Activated naive CD4-positive, alpha-beta T cell treated with anti-CD3 and anti-CD28 coated beads, Interleukin-2, amount 10 ng/mL, durations not matched to agents 7 days and 5 days (primary cell): Measurements from ENCODE around the gene TMEM158.

Experiments used
- CTCF ChIA-PET: fragments of 350-600 bp; sonication (Branson Sonifier 250); formaldehyde crosslinking; loops from one replicate; lab custom pipeline; 2021; ENCODE audit warnings: antibody characterized with exemption; lab: Charles Lee
- DNase-seq: peaks from one replicate; pipeline ENCODE4 v3.0.0-alpha.2; 2020
- H3K27ac Mint-ChIP-seq: one replicate; pipeline ENCODE4 v1.8.0; 2021; ENCODE audit warnings: mild to moderate bottlenecking, moderate library complexity, mixed read lengths
- H3K27me3 Mint-ChIP-seq: one replicate; pipeline ENCODE4 v1.8.0; 2021; ENCODE audit warnings: mild to moderate bottlenecking, mixed read lengths
- H3K36me3 Mint-ChIP-seq: one replicate; pipeline ENCODE4 v1.8.0; 2021; ENCODE audit warnings: mixed read lengths
- H3K4me1 Mint-ChIP-seq: one replicate; pipeline ENCODE4 v1.8.0; 2021; ENCODE audit warnings: mixed read lengths
- H3K4me3 Mint-ChIP-seq: one replicate; pipeline ENCODE4 v1.8.0; 2021; ENCODE audit warnings: mild to moderate bottlenecking, moderate library complexity, mixed read lengths
- H3K9me3 Mint-ChIP-seq: one replicate; pipeline ENCODE4 v1.8.0; 2021; ENCODE audit warnings: mixed read lengths

TMEM158 gene

GRCh38 chr3:45246241-45246640, 20.2 kb upstream of the TMEM158 start:
- Mint-ChIP-seq H3K27me3 (peaks cover under 1% of the 10 kb centered on the region), H3K9me3 (no peaks in the 10 kb centered on the region), H3K36me3 (no peaks in the 10 kb centered on the region), H3K4me1 (no peaks in the 10 kb centered on the region), H3K27ac (no peak overlapping the region), H3K4me3 (no peak overlapping the region)
- CTCF ChIA-PET: no interaction called here
- no peak for DNase-seq

GRCh38 chr3:45244356-45244755, 18.3 kb upstream of the TMEM158 start:
- CTCF ChIA-PET: no interaction called here
- H3K27me3 Mint-ChIP-seq: peaks cover 14% of the 10 kb centered on the region
- H3K4me3 Mint-ChIP-seq: no peak overlapping the region
- no peaks in the 10 kb centered on the region for H3K4me1 Mint-ChIP-seq
- no peak overlapping the region for H3K27ac Mint-ChIP-seq
- no peaks in the 10 kb centered on the region for H3K9me3 Mint-ChIP-seq
- no peaks in the 10 kb centered on the region for H3K36me3 Mint-ChIP-seq
- no peak for DNase-seq

GRCh38 chr3:45241206-45241605, 15.1 kb upstream of the TMEM158 start:
- CTCF ChIA-PET: no interaction called here
- Mint-ChIP-seq H3K27me3 (peaks cover 23% of the 10 kb centered on the region), H3K36me3 (no peaks in the 10 kb centered on the region)

GRCh38 chr3:45240292-45240691, 14.2 kb upstream of the TMEM158 start:
- Mint-ChIP-seq H3K27me3 (peaks cover 23% of the 10 kb centered on the region), H3K4me1 (no peaks in the 10 kb centered on the region), H3K27ac (no peak overlapping the region), H3K9me3 (peaks cover 9% of the 10 kb centered on the region), H3K4me3 (no peak overlapping the region), H3K36me3 (no peaks in the 10 kb centered on the region)
- no peak for DNase-seq
- CTCF ChIA-PET: no interaction called here

More at GRCh38 chr3:45241206-45241605, 15.1 kb upstream of the TMEM158 start:
- H3K4me3 Mint-ChIP-seq: no peak overlapping the region
- DNase-seq: no peak
- H3K9me3 Mint-ChIP-seq: peaks cover 2% of the 10 kb centered on the region
- no peaks in the 10 kb centered on the region for H3K4me1 Mint-ChIP-seq
- no peak overlapping the region for H3K27ac Mint-ChIP-seq

DNA sequence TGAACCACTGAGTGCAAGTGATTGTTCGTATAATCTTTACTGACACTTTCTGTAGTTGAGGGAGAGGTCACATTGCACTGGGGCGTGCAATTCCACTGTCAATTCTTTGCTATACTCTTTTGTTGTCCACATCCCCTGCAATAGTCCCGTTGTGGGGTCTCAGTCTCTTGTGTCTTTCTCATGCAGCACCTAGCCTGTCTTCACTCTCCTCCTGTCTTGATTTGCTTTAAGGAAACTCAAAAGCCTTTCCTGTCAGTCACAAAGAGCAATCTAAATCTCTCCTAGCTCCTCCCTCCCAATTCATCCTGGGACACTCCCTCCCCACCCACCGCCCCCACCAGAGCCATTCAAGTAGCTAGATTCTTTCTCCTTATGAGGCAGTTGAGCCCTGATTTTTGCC, 13.2 kb upstream of the TMEM158 start:
- peaks cover 28% of the 10 kb centered on the region for H3K27me3 Mint-ChIP-seq
- peaks cover 6% of the 10 kb centered on the region for H3K4me1 Mint-ChIP-seq
- peaks cover 10% of the 10 kb centered on the region for H3K9me3 Mint-ChIP-seq
- H3K36me3 Mint-ChIP-seq: no peaks in the 10 kb centered on the region
- CTCF ChIA-PET: no interaction called here
- no peak overlapping the region for H3K27ac Mint-ChIP-seq
- H3K4me3 Mint-ChIP-seq: no peak overlapping the region
- no peak for DNase-seq

- Mint-ChIP-seq H3K9me3 (peaks cover 10% of the 10 kb centered on the region), H3K4me3 (no peak overlapping the region), H3K27me3 (peaks cover 39% of the 10 kb centered on the region), H3K36me3 (no peaks in the 10 kb centered on the region), H3K4me1 (peaks cover 9% of the 10 kb centered on the region), H3K27ac (no peak overlapping the region)
- CTCF ChIA-PET: no interaction called here
- DNase-seq: no peak
Measured at GRCh38 chr3:45236964-45237363, 10.9 kb upstream of the TMEM158 start.

DNA sequence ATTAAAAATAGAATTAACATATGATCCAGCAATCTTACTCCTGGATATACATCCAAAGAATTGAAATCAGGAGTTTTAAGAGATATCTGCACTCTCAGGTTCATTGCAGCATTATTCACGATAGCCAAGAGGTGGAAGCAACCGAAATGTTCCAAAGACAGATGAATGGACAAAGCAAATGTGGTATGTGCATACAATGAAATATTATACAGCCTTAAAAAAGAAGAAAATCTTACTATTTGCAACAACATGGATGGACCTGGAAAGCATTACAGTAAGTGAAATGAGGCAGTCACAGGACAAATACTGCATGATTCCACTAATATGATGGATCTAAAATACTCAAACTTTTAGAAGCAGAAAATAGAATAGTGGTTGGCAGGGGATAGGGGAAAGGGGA, 9.3 kb upstream of the TMEM158 start:
- DNase-seq: no peak
- CTCF ChIA-PET: no interaction called here
- peaks cover 9% of the 10 kb centered on the region for H3K4me1 Mint-ChIP-seq
- no peaks in the 10 kb centered on the region for H3K36me3 Mint-ChIP-seq
- peaks cover 10% of the 10 kb centered on the region for H3K9me3 Mint-ChIP-seq
- H3K27me3 Mint-ChIP-seq: peaks cover 43% of the 10 kb centered on the region
- no peak overlapping the region for H3K27ac Mint-ChIP-seq
- H3K4me3 Mint-ChIP-seq: no peak overlapping the region

DNA sequence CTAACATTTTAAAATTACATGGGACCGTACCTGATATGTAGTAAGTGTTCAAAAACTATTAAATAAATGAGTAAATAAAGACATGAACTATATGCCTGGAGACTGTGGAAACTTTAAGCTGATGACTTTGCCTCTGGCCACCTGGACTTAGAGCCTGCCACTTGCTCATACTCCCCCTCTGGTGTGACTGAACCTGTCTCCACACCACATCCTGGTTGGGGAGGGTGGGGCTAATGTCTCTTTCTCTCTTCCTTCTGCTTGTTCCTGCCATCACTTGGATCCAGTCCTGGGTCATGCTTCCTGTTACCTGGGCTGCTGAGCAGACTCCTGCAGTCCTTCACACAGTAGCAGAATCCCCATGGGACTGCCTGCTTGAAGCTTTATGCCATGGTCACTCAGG, 8.2 kb upstream of the TMEM158 start:
- CTCF ChIA-PET: no interaction called here
- no peak overlapping the region for H3K4me3 Mint-ChIP-seq
- H3K36me3 Mint-ChIP-seq: no peaks in the 10 kb centered on the region
- no peak overlapping the region for H3K27ac Mint-ChIP-seq
- peaks cover 44% of the 10 kb centered on the region for H3K27me3 Mint-ChIP-seq
- peaks cover 10% of the 10 kb centered on the region for H3K9me3 Mint-ChIP-seq
- no peak for DNase-seq
- peaks cover 9% of the 10 kb centered on the region for H3K4me1 Mint-ChIP-seq

DNA sequence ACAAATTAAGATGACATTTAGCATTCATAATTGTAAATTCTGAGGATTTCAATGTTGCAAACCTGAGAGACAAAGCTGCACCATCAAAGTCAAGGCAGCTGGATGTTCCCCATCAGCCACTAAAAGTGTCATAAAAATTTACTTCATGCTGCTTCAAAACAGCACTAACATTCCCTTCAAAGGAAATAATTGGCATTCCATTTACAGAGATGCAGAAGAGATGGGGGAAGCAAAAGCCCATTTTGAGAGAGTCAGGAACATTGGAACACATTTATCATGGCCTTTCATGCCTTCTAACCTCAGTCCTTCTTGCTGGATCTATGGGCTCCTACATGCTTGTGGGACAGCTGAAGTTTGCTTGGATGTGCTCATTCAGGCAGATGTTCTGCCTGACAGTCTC, 6.4 kb upstream of the TMEM158 start:
- DNase-seq: no peak
- Mint-ChIP-seq H3K36me3 (no peaks in the 10 kb centered on the region), H3K27ac (no peak overlapping the region), H3K27me3 (peaks cover 58% of the 10 kb centered on the region), H3K9me3 (peaks cover 10% of the 10 kb centered on the region), H3K4me3 (no peak overlapping the region), H3K4me1 (peaks cover 9% of the 10 kb centered on the region)
- CTCF ChIA-PET: interaction anchor here (0.6 to 1.7 kb wide), 2 partner anchors 192 to 231 kb away, joined by 3 to 5 read pairs; no protein-coding TSS in a partner anchor

DNA sequence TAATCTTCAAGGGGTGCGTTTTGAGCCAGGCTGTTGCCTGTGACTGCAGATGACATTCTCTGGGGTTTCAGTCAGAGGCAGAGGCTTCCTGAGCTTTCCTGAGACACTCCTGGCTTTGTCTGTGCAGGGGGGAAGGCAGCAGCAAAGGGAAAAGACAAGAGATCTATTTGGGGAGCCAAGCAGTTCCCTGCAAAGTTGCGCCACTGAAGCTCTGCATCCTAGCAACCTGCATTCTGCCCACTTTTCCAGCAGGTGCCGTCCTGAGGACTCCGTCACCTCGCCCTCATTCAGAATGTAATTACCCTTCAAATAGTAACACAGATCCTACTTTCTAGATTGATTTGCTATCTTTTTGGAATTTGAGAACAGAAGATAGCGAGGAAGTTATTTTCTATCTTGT, 1.9 kb upstream of the TMEM158 start:
- H3K4me3 Mint-ChIP-seq: no peak overlapping the region
- CTCF ChIA-PET: no interaction called here
- no peak overlapping the region for H3K27ac Mint-ChIP-seq
- no peaks in the 10 kb centered on the region for H3K9me3 Mint-ChIP-seq
- H3K27me3 Mint-ChIP-seq: peaks cover 79% of the 10 kb centered on the region
- no peaks in the 10 kb centered on the region for H3K36me3 Mint-ChIP-seq
- peaks cover 13% of the 10 kb centered on the region for H3K4me1 Mint-ChIP-seq
- no peak for DNase-seq

DNA sequence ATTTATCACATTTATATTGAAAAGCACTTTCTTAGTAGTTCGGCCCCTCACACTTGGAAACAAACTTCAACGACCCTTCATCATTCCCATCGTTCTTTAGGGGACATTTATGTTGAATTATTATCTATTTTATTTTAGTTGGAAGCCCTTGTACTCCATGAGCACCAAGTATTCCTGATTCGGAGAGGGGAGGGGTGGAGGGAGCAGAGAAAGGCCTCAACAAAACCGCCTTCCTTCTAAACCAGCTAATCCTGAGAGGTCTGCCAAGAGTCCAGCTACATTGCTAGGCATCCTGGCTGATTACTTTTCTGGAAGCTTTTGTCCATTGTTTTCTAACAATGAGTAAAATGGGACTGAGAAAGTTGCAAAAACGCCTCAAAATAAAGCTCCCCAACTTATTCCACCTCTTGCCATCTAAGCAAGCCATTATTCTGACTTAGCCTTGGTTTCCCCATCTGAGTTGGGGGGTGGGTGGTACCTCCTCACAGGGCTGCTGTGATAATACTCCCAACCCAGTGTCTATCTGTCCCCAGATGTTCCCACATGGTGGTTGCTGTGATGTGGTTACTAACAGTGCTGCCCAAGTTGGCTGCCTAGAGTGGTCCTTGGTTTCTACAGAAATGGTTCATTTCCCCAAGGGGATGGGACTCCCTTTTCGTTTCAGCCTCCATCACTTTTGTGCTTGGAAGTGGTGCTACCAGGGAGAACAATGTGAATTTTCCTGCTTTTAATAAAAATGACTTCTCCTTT, 1.2 kb upstream of the TMEM158 start:
- no peak for DNase-seq
- Mint-ChIP-seq H3K36me3 (no peaks in the 10 kb centered on the region), H3K27ac (no peak overlapping the region), H3K27me3 (peaks cover 86% of the 10 kb centered on the region), H3K9me3 (no peaks in the 10 kb centered on the region), H3K4me3 (peak overlapping the region; percentile 68), H3K4me1 (peaks cover 13% of the 10 kb centered on the region)
- CTCF ChIA-PET: interaction anchor here (1.5 kb wide), 1 partner anchor 17 kb away, joined by 3 read pairs; no protein-coding TSS in a partner anchor

DNA sequence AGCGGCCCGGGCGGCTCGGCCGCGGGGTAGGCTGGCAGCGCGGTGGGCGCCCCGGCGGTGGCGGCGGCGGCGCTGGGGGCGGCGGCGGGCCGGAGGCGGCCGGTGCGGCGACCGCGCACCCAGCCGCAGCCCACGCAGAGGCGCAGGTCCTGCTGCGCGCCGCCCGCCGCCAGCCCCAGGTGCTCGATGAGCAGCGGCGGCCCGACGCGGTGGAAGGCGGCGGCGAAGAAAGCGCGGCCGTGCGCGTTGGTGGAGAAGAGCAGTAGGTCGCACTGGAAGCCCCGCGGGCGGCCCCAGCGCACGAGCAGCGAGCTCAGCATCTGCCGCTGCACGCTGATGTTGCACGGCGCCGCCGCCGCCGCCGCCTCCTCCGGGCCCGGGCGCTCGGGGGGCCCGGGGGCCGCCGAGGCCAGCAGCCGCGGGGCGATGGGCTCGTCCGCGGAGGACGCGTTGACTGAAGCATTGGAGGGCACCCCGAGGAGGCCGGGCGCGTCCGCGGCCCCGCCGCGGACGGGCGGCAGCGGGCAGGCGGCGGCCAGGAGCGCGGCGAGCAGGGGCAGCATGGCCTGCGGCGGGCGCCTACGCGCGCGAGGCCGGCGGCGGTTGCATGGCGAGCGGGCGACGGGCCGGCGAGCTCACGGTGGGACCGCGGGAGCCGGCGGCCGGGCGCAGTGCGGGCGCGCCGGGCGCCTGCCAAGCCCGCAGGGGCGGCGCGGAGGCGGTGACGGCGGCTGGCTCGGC, 452 bp downstream of the TMEM158 start:
- CTCF ChIA-PET: interaction anchor here (0.7 to 1.5 kb wide), 2 partner anchors 15 to 187 kb away, joined by 3 to 4 read pairs; no protein-coding TSS in a partner anchor
- DNase-seq: peak; percentile 62
- no peaks in the 10 kb centered on the region for H3K9me3 Mint-ChIP-seq
- peaks cover 13% of the 10 kb centered on the region for H3K4me1 Mint-ChIP-seq
- peak overlapping the region; percentile 35 for H3K4me3 Mint-ChIP-seq
- H3K27me3 Mint-ChIP-seq: peaks cover 90% of the 10 kb centered on the region
- no peak overlapping the region for H3K27ac Mint-ChIP-seq
- no peaks in the 10 kb centered on the region for H3K36me3 Mint-ChIP-seq

DNA sequence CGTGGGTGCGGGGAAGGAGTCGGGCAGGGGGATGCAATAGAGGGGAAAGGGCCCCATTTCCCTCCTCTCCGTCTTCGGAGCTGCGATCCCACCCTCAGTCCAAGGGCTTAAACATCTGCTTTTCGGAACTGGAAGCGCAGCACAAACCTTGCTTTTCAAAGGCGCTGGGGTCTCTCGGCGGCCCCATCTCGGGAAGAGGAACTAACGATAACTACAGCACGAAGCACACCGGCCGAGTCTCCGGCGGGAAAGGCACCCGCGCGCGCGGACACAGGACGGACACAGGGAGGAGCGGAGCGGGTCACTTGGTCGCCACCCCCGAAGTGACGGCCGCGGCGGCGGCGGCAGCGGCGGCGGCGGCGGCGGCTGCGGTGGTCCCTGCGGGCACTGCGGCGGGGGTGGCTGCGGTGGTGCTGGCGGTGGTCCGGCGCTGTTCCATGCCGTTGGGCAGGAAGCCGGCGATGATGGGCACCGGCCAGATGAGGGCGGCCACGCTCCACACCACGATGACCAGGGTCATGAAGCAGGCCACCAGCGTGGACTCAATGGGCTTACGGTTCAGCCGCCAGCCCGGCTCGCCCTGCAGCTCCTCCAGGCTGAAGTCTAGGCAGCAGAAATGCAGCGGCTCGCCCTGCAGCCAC, 1.1 kb downstream of the TMEM158 start:
- no peaks in the 10 kb centered on the region for H3K9me3 Mint-ChIP-seq
- H3K36me3 Mint-ChIP-seq: no peaks in the 10 kb centered on the region
- H3K4me1 Mint-ChIP-seq: peaks cover 13% of the 10 kb centered on the region
- peak overlapping the region; percentile 70 for H3K4me3 Mint-ChIP-seq
- CTCF ChIA-PET: interaction anchor here (0.8 to 1.9 kb wide), 3 partner anchors 183 to 188 kb away, joined by 3 to 7 read pairs (median 3); no protein-coding TSS in a partner anchor
- peaks cover 94% of the 10 kb centered on the region for H3K27me3 Mint-ChIP-seq
- peak overlapping the region; percentile 70 for H3K27ac Mint-ChIP-seq
- DNase-seq: peak; percentile 42
